SK-N-SH treated with all-trans-retinoic acid at 6 μM for 48 hours (cell line): ENCODE data around the gene HIBCH.
"Not testable (repeated sequence)": the region's sequence is repeated elsewhere in the genome, so short reads cannot be mapped to it uniquely, and the experiment has no call there.

Experiments used
- ATAC-seq: fragments of 200-7000 bp; cut with Tn5 transposase; 3 replicates; pipeline ENCODE4 v1.9.1; 2020; ENCODE audit warnings: mild to moderate bottlenecking, moderate library complexity
- ARNTL ChIP-seq: fragments of 450-650 bp; formaldehyde crosslinking; IDR thresholded peaks from 2 replicates; pipeline ENCODE4 v1.5.0; 2020; ENCODE audit warnings: low read depth, mild to moderate bottlenecking, moderate library complexity, borderline replicate concordance
- BACH2 ChIP-seq: fragments of 250-450 bp; sonication (Bioruptor Pico); IDR thresholded peaks from 2 replicates; pipeline ENCODE4 v1.9.0; 2021; ENCODE audit warnings: mild to moderate bottlenecking, borderline replicate concordance
- ESRRG ChIP-seq: fragments of 250-450 bp; sonication (Bioruptor Pico); IDR thresholded peaks from 2 replicates; pipeline ENCODE4 v1.6.1; 2021; ENCODE audit warnings: mild to moderate bottlenecking
- GLIS3 ChIP-seq: fragments of 250-450 bp; sonication (Bioruptor Pico); IDR thresholded peaks from 2 replicates; pipeline ENCODE4 v1.5.0; 2020; ENCODE audit warnings: mild to moderate bottlenecking, moderate library complexity
- ISL1 ChIP-seq: fragments of 250-450 bp; sonication (Bioruptor Pico); IDR thresholded peaks from 2 replicates; pipeline ENCODE4 v2.1.2; 2022; ENCODE audit warnings: mild to moderate bottlenecking, moderate library complexity
- OSR1 ChIP-seq: fragments of 250-450 bp; sonication (Bioruptor Pico); IDR thresholded peaks from 2 replicates; pipeline ENCODE4 v1.8.0; 2022; ENCODE audit warnings: moderate library complexity, mild to moderate bottlenecking, inconsistent platforms
- PPARA ChIP-seq: fragments of 250-450 bp; sonication (Bioruptor Pico); IDR thresholded peaks from 2 replicates; pipeline ENCODE4 v1.5.0; 2020; ENCODE audit warnings: mild to moderate bottlenecking, borderline replicate concordance
- RARB ChIP-seq: fragments of 250-450 bp; sonication (Bioruptor Pico); IDR thresholded peaks from 2 replicates; pipeline ENCODE4 v1.8.0; 2021; ENCODE audit warnings: mild to moderate bottlenecking, moderate library complexity
- SNAI2 ChIP-seq: fragments of 250-450 bp; sonication (Bioruptor Pico); IDR thresholded peaks from 2 replicates; pipeline ENCODE4 v1.5.0; 2020; ENCODE audit warnings: mild to moderate bottlenecking, moderate library complexity
- TCF4 ChIP-seq: fragments of 250-450 bp; sonication (Bioruptor Pico); IDR thresholded peaks from 2 replicates; pipeline ENCODE4 v1.8.0; 2021; ENCODE audit warnings: mild to moderate bottlenecking, moderate library complexity, borderline replicate concordance
- TOX ChIP-seq: fragments of 250-450 bp; sonication (Bioruptor Pico); IDR thresholded peaks from 2 replicates; pipeline ENCODE4 v1.8.0; 2021; ENCODE audit warnings: mild to moderate bottlenecking, moderate library complexity, borderline replicate concordance
- ZC3H10 ChIP-seq: fragments of 250-450 bp; sonication (Bioruptor Pico); IDR thresholded peaks from 2 replicates; pipeline ENCODE4 v1.5.1; 2021; ENCODE audit warnings: mild to moderate bottlenecking, moderate library complexity
- ZFP3 ChIP-seq: fragments of 250-450 bp; sonication (Bioruptor Pico); IDR thresholded peaks from 2 replicates; pipeline ENCODE4 v1.5.0; 2020; ENCODE audit warnings: mild to moderate bottlenecking, moderate library complexity
- ZFP30 ChIP-seq: fragments of 450-650 bp; formaldehyde crosslinking; IDR thresholded peaks from 2 replicates; pipeline ENCODE4 v1.5.0; 2022; ENCODE audit warnings: mild to moderate bottlenecking, moderate library complexity
- ZNF565 ChIP-seq: fragments of 450-650 bp; formaldehyde crosslinking; conservative IDR thresholded peaks from 2 replicates; pipeline ENCODE4 v1.5.0; 2020; ENCODE audit warnings: low read depth, mild to moderate bottlenecking, moderate library complexity
- ZNF70 ChIP-seq: fragments of 450-650 bp; formaldehyde crosslinking; IDR thresholded peaks from 2 replicates; pipeline ENCODE4 v1.5.0; 2020; ENCODE audit warnings: mild to moderate bottlenecking, moderate library complexity
- ZNF8 ChIP-seq: fragments of 450-650 bp; formaldehyde crosslinking; IDR thresholded peaks from 2 replicates; pipeline ENCODE4 v1.5.0; 2020; ENCODE audit warnings: mild to moderate bottlenecking, moderate library complexity
- TF ChIP-seq, protein P1 (sequence below): fragments of 250-450 bp; sonication (Bioruptor Pico); IDR thresholded peaks from 2 replicates; pipeline ENCODE4 v1.5.0; 2020; ENCODE audit warnings: mild to moderate bottlenecking, moderate library complexity
- TF ChIP-seq, protein P2 (sequence below): fragments of 250-450 bp; sonication (Bioruptor Pico); IDR thresholded peaks from 2 replicates; pipeline ENCODE4 v1.8.0; 2020; ENCODE audit warnings: mild to moderate bottlenecking, moderate library complexity, borderline replicate concordance
- TF ChIP-seq, protein P3 (sequence below): fragments of 250-450 bp; sonication (Bioruptor Pico); IDR thresholded peaks from 2 replicates; pipeline ENCODE4 v1.5.1; 2021; ENCODE audit warnings: mild to moderate bottlenecking, moderate library complexity
- TF ChIP-seq, protein P4 (sequence below): fragments of 250-450 bp; sonication (Bioruptor Pico); IDR thresholded peaks from 2 replicates; pipeline ENCODE4 v1.5.1; 2020; ENCODE audit warnings: low read depth, mild to moderate bottlenecking, moderate library complexity
- TF ChIP-seq, protein P5 (sequence below): fragments of 250-450 bp; sonication (Bioruptor Pico); IDR thresholded peaks from 2 replicates; pipeline ENCODE4 v1.8.0; 2021; ENCODE audit warnings: low read depth, mild to moderate bottlenecking, moderate library complexity, borderline replicate concordance

Gene HIBCH

DNA sequence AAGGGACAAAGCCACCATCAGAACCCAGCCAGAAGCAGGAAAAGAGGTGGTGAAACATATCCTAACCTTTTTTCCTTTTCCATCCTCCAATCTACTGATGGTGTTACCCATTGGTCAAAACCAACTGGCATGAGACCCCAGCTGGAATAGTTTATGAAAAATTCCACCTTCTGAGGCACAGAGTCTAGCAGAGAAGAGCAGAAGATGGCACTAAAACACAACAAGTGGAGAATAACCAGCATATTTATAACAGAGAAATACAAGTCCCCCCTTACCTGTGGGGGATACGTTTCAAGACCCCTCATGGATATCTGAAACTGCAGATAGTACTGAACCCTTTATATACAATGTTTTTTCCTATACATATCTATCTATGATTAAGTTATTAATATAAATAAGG, 18.8 kb upstream of the HIBCH start:
- no peak for ATAC-seq
- TF ChIP-seq PPARA (CRISPR knock-in tag) (no peak), ISL1 (no peak), SNAI2 (no peak), ZFP3 (CRISPR knock-in tag) (no peak), ZNF70 (CRISPR knock-in tag) (no peak), GLIS3 (CRISPR knock-in tag) (no peak), ESRRG (CRISPR knock-in tag) (no peak), TOX (no peak), BACH2 (CRISPR knock-in tag) (no peak), ZFP30 (no peak)
- TF ChIP-seq, protein P1, sequence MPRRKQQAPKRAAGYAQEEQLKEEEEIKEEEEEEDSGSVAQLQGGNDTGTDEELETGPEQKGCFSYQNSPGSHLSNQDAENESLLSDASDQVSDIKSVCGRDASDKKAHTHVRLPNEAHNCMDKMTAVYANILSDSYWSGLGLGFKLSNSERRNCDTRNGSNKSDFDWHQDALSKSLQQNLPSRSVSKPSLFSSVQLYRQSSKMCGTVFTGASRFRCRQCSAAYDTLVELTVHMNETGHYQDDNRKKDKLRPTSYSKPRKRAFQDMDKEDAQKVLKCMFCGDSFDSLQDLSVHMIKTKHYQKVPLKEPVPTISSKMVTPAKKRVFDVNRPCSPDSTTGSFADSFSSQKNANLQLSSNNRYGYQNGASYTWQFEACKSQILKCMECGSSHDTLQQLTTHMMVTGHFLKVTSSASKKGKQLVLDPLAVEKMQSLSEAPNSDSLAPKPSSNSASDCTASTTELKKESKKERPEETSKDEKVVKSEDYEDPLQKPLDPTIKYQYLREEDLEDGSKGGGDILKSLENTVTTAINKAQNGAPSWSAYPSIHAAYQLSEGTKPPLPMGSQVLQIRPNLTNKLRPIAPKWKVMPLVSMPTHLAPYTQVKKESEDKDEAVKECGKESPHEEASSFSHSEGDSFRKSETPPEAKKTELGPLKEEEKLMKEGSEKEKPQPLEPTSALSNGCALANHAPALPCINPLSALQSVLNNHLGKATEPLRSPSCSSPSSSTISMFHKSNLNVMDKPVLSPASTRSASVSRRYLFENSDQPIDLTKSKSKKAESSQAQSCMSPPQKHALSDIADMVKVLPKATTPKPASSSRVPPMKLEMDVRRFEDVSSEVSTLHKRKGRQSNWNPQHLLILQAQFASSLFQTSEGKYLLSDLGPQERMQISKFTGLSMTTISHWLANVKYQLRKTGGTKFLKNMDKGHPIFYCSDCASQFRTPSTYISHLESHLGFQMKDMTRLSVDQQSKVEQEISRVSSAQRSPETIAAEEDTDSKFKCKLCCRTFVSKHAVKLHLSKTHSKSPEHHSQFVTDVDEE (CRISPR knock-in tag): no peak
- TF ChIP-seq, protein P2, sequence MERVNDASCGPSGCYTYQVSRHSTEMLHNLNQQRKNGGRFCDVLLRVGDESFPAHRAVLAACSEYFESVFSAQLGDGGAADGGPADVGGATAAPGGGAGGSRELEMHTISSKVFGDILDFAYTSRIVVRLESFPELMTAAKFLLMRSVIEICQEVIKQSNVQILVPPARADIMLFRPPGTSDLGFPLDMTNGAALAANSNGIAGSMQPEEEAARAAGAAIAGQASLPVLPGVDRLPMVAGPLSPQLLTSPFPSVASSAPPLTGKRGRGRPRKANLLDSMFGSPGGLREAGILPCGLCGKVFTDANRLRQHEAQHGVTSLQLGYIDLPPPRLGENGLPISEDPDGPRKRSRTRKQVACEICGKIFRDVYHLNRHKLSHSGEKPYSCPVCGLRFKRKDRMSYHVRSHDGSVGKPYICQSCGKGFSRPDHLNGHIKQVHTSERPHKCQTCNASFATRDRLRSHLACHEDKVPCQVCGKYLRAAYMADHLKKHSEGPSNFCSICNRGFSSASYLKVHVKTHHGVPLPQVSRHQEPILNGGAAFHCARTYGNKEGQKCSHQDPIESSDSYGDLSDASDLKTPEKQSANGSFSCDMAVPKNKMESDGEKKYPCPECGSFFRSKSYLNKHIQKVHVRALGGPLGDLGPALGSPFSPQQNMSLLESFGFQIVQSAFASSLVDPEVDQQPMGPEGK: no peak
- TF ChIP-seq, protein P3, sequence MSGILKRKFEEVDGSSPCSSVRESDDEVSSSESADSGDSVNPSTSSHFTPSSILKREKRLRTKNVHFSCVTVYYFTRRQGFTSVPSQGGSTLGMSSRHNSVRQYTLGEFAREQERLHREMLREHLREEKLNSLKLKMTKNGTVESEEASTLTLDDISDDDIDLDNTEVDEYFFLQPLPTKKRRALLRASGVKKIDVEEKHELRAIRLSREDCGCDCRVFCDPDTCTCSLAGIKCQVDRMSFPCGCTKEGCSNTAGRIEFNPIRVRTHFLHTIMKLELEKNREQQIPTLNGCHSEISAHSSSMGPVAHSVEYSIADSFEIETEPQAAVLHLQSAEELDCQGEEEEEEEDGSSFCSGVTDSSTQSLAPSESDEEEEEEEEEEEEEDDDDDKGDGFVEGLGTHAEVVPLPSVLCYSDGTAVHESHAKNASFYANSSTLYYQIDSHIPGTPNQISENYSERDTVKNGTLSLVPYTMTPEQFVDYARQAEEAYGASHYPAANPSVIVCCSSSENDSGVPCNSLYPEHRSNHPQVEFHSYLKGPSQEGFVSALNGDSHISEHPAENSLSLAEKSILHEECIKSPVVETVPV (CRISPR knock-in tag): no peak

DNA sequence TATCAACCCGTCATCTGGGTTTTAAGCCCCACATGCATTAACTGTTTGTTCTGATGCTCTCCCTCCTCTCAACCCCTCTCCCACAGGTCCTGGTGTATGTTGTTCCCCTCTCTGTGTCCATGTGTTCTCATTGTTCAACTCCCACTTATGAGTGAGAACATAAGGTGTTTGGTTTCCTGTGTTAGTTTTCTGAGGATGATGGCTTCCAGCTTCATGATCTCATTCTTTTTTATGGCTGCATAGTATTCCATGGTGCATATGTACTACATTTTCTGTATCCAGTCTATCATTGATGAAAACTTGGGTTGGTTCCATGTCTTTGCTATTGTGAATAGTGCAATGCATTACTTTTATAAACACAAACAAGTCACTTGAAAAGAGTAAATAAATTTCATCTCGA, 16.8 kb upstream of the HIBCH start:
- TF ChIP-seq ISL1: no peak
- no peak for TF ChIP-seq PPARA (CRISPR knock-in tag)
- TF ChIP-seq OSR1 (CRISPR knock-in tag): no peak
- TF ChIP-seq TOX: no peak
- no peak for TF ChIP-seq ARNTL
- no peak for TF ChIP-seq RARB (CRISPR knock-in tag)
- TF ChIP-seq, protein P4, sequence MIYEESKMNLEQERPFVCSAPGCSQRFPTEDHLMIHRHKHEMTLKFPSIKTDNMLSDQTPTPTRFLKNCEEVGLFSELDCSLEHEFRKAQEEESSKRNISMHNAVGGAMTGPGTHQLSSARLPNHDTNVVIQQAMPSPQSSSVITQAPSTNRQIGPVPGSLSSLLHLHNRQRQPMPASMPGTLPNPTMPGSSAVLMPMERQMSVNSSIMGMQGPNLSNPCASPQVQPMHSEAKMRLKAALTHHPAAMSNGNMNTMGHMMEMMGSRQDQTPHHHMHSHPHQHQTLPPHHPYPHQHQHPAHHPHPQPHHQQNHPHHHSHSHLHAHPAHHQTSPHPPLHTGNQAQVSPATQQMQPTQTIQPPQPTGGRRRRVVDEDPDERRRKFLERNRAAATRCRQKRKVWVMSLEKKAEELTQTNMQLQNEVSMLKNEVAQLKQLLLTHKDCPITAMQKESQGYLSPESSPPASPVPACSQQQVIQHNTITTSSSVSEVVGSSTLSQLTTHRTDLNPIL: no peak
- no peak for TF ChIP-seq ZNF70 (CRISPR knock-in tag)
- TF ChIP-seq, protein P5, sequence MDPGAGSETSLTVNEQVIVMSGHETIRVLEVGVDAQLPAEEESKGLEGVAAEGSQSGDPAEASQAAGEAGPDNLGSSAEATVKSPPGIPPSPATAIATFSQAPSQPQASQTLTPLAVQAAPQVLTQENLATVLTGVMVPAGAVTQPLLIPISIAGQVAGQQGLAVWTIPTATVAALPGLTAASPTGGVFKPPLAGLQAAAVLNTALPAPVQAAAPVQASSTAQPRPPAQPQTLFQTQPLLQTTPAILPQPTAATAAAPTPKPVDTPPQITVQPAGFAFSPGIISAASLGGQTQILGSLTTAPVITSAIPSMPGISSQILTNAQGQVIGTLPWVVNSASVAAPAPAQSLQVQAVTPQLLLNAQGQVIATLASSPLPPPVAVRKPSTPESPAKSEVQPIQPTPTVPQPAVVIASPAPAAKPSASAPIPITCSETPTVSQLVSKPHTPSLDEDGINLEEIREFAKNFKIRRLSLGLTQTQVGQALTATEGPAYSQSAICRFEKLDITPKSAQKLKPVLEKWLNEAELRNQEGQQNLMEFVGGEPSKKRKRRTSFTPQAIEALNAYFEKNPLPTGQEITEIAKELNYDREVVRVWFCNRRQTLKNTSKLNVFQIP (CRISPR knock-in tag): no peak
- no peak for TF ChIP-seq BACH2 (CRISPR knock-in tag)
- no peak for TF ChIP-seq ZNF8 (CRISPR knock-in tag)
- TF ChIP-seq SNAI2: no peak
- TF ChIP-seq TCF4 (CRISPR knock-in tag): no peak
- TF ChIP-seq ZFP30: no peak
- TF ChIP-seq ZFP3 (CRISPR knock-in tag): no peak
- no peak for TF ChIP-seq GLIS3 (CRISPR knock-in tag)
- TF ChIP-seq ZC3H10 (CRISPR knock-in tag): no peak
- ATAC-seq: no peak

DNA sequence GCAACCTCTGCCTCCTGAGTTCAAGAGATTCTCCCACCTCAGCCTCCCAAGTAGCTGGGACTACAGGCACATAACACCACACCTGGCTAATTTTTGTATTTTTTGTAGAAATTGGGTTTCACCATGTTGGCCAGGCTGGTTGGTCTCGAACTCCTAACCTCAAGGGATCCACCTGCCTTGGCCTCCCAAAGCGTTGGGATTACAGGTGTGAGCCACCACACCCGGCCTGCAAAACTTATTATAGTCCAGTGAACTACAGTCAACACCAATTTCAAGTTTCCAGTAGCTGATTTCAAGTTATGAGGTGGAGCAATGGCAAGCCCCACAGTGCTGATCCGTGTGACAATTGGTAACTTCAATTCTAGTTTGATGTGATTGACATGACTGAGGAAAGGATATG, 16.0 kb upstream of the HIBCH start:
- not testable (repeated sequence) for ATAC-seq

DNA sequence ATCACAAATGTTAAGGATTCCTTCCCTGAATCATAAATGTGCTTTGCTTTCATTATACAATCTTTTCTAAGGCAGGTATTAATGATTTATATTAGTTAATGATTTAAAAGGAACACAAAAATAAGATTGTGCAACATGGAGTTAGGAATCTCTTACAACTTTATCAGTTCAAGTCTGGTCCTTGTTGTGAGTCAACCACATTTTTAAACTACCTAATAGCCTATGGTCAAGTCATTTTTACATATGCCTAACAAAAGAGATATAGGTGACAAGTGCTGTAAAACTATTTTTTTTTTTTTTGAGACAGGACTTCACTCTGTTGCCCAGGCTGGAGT, 15.6 kb upstream of the HIBCH start:
- no peak for ATAC-seq
- no peak for TF ChIP-seq ZNF8 (CRISPR knock-in tag)
- TF ChIP-seq, protein P5 (CRISPR knock-in tag): no peak
- TF ChIP-seq OSR1 (CRISPR knock-in tag): no peak
- TF ChIP-seq TCF4 (CRISPR knock-in tag): no peak
- TF ChIP-seq, protein P2: no peak
- no peak for TF ChIP-seq ZNF565
- no peak for TF ChIP-seq ZC3H10 (CRISPR knock-in tag)
- TF ChIP-seq, protein P3 (CRISPR knock-in tag): no peak
- no peak for TF ChIP-seq ZNF70 (CRISPR knock-in tag)
- TF ChIP-seq GLIS3 (CRISPR knock-in tag): no peak
- no peak for TF ChIP-seq ZFP30
- no peak for TF ChIP-seq ESRRG (CRISPR knock-in tag)
